Neuron (in vitro differentiated cells): ENCODE measurements around the gene PIP5K1B.

Experiments used
- H2AFZ ChIP-seq: one replicate; pipeline ENCODE4 v1.6.1; 2013; ENCODE audit warnings: low read depth, mild to moderate bottlenecking, inconsistent platforms, low read length, moderate library complexity
- H3K27me3 ChIP-seq: one replicate; pipeline ENCODE4 v1.6.1; 2013; ENCODE audit warnings: low read length; ENCODE audit not compliant: insufficient read depth
- H3K36me3 ChIP-seq: one replicate; pipeline ENCODE4 v1.6.1; 2013; ENCODE audit warnings: low read length; ENCODE audit not compliant: insufficient read depth
- H3K4me1 ChIP-seq: one replicate; pipeline ENCODE4 v1.6.1; 2013; ENCODE audit warnings: low read length; ENCODE audit not compliant: insufficient read depth
- H3K4me3 ChIP-seq: 2 replicates; pipeline ENCODE4 v1.5.1; 2013; ENCODE audit warnings: mild to moderate bottlenecking, low read length, moderate library complexity
- H3K9me3 ChIP-seq: one replicate; pipeline ENCODE4 v1.6.1; 2013; ENCODE audit warnings: low read length

Gene PIP5K1B

GRCh38 chr9:68966496-68966944, 261.5 kb downstream of the PIP5K1B start:
- H3K27me3 ChIP-seq = no peaks in the 10 kb centered on the region
- peaks cover 7% of the 10 kb centered on the region for H3K4me1 ChIP-seq
- no peaks in the 10 kb centered on the region for H3K36me3 ChIP-seq
- no peak overlapping the region for H3K4me3 ChIP-seq
- H2AFZ ChIP-seq = no peak overlapping the region
- H3K9me3 ChIP-seq = no peaks in the 10 kb centered on the region

GRCh38 chr9:68967800-68968199, 262.8 kb downstream of the PIP5K1B start:
- H3K36me3 ChIP-seq = no peaks in the 10 kb centered on the region
- no peaks in the 10 kb centered on the region for H3K9me3 ChIP-seq

DNA sequence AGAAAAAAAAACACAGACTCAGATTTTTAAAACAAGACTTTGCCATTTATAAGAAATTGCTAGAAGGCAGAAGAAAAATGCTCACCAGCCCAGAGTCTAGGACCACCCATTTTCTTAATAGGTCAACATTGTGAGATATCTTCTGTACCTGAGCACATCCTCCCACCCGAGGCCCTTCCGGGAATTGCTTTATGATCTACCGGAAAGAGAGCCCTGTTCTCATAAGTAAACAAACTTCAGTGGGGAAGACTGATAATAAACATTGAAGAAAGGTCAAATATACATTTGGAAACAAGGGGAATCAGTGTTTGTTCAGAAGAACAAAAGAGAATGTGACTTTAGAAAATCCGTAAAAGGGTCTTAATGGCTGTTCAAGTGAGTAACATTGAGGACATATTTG, 264.5 kb downstream of the PIP5K1B start:
- no peak overlapping the region for H3K4me3 ChIP-seq
- H3K9me3 ChIP-seq = no peaks in the 10 kb centered on the region

More at GRCh38 chr9:68967800-68968199, 262.8 kb downstream of the PIP5K1B start:
- peaks cover 7% of the 10 kb centered on the region for H3K4me1 ChIP-seq
- H3K27me3 ChIP-seq = no peaks in the 10 kb centered on the region
- no peak overlapping the region for H2AFZ ChIP-seq
- no peak overlapping the region for H3K4me3 ChIP-seq

GRCh38 chr9:68970151-68970550, 265.1 kb downstream of the PIP5K1B start:
- Histone ChIP-seq H3K27me3 (no peaks in the 10 kb centered on the region), H2AFZ (no peak overlapping the region), H3K9me3 (no peaks in the 10 kb centered on the region), H3K4me3 (no peak overlapping the region), H3K36me3 (no peaks in the 10 kb centered on the region), H3K4me1 (no peaks in the 10 kb centered on the region)

More for the DNA sequence above, 264.5 kb downstream of the PIP5K1B start:
- Histone ChIP-seq H3K4me1 (peaks cover 3% of the 10 kb centered on the region), H3K27me3 (no peaks in the 10 kb centered on the region), H2AFZ (no peak overlapping the region), H3K36me3 (no peaks in the 10 kb centered on the region)

GRCh38 chr9:68973619-68974018, 268.6 kb downstream of the PIP5K1B start:
- Histone ChIP-seq H3K36me3 (no peaks in the 10 kb centered on the region), H2AFZ (no peak overlapping the region), H3K9me3 (peaks cover 5% of the 10 kb centered on the region), H3K27me3 (no peaks in the 10 kb centered on the region), H3K4me1 (no peaks in the 10 kb centered on the region), H3K4me3 (no peak overlapping the region)

DNA sequence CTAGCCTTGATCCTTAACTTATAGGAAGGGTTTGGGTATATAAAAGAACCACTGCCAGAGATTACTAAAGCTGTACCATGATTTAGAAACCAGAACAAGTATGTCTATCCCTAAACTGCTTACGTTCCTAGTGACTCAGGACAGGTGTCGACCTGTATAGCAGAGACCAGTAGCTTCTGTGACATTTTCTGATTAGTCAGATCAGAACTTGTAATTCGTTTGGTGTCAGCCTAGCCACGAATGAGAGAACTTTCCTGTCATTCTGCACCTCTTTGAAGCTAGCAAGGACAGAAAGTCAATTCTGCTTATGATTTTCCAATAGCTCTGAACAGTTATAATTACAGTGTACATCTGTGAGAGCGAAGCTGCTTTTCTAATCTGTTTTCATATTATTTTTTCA, 269.4 kb downstream of the PIP5K1B start:
- Histone ChIP-seq H2AFZ (no peak overlapping the region), H3K36me3 (no peaks in the 10 kb centered on the region), H3K4me1 (no peaks in the 10 kb centered on the region), H3K27me3 (no peaks in the 10 kb centered on the region), H3K9me3 (peaks cover 5% of the 10 kb centered on the region), H3K4me3 (no peak overlapping the region)

DNA sequence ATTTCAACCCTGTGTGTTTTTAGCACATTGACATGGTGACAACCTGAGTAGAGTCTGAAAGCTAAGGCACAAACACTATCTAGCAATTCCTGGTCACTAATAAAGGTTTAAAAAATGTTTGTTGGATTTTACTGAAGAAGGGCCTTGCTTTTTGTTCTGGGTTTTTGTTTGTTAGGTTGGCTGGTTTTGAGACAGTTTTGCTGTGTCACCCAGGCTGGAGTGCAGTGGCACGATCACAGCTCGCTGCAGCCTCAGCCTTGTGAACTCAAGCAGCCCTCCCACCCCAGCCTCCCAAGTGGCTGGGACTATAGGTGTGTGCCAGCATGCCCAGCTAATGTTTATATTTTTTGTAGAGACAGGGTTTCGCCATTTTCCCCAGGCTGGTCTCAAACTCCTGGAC, 269.9 kb downstream of the PIP5K1B start:
- Histone ChIP-seq H3K36me3 (no peaks in the 10 kb centered on the region), H3K4me3 (no peak overlapping the region), H3K27me3 (no peaks in the 10 kb centered on the region), H3K9me3 (peaks cover 5% of the 10 kb centered on the region), H3K4me1 (no peaks in the 10 kb centered on the region), H2AFZ (no peak overlapping the region)

GRCh38 chr9:68975365-68976043, 270.5 kb downstream of the PIP5K1B start:
- Histone ChIP-seq H3K27me3 (no peaks in the 10 kb centered on the region), H3K4me3 (no peak overlapping the region), H3K9me3 (peaks cover 5% of the 10 kb centered on the region), H2AFZ (no peak overlapping the region), H3K4me1 (no peaks in the 10 kb centered on the region), H3K36me3 (no peaks in the 10 kb centered on the region)

GRCh38 chr9:68978066-68978465, 273.0 kb downstream of the PIP5K1B start:
- Histone ChIP-seq H2AFZ (no peak overlapping the region), H3K36me3 (no peaks in the 10 kb centered on the region), H3K27me3 (no peaks in the 10 kb centered on the region), H3K9me3 (peaks cover 5% of the 10 kb centered on the region), H3K4me1 (no peaks in the 10 kb centered on the region), H3K4me3 (no peak overlapping the region)

GRCh38 chr9:68978501-68978900, 273.5 kb downstream of the PIP5K1B start:
- no peaks in the 10 kb centered on the region for H3K27me3 ChIP-seq
- no peak overlapping the region for H2AFZ ChIP-seq
- no peak overlapping the region for H3K4me3 ChIP-seq
- peaks cover 5% of the 10 kb centered on the region for H3K9me3 ChIP-seq
- H3K36me3 ChIP-seq = no peaks in the 10 kb centered on the region
- H3K4me1 ChIP-seq = no peaks in the 10 kb centered on the region

DNA sequence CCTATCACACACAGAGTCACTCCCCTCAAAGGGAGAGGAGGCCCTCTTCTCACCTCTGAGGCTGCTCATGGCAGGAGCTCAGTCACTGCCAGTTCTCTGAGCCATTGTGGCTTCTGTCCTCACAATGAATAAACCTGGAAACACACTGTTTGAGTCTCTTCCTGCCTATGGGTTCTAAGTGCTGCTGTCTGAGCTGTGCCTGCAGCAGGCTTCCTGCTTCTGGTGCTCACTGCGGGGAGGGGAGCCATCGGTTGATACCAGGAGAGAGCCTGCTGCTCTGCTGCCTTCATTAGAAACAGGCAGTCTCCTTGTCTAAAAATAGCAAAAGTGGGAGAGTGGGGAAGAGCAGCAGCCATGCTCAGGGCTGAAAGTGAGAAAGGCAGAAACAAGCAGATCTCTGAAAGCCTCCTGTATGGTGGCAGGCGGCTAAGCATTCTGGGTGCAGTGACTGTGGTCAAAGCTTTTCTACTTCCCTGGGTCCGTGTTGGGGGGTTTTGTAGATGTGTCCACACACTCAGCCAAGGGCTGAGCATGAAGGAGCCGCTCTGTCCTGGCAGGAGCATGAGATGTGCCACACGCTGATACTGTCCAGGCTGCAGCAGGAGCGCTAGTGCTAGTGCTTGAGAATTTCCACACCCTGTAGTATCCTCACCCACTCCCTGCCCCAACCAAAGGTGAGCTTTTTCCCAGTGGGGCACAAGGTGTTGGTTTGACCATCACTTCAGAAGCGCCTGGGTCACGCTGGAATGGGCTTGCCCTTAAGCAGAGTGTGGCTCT, 274.7 kb downstream of the PIP5K1B start:
- no peaks in the 10 kb centered on the region for H3K4me1 ChIP-seq
- no peak overlapping the region for H3K4me3 ChIP-seq
- no peaks in the 10 kb centered on the region for H3K27me3 ChIP-seq
- H3K36me3 ChIP-seq = no peaks in the 10 kb centered on the region
- no peak overlapping the region for H2AFZ ChIP-seq
- H3K9me3 ChIP-seq = peaks cover 5% of the 10 kb centered on the region

DNA sequence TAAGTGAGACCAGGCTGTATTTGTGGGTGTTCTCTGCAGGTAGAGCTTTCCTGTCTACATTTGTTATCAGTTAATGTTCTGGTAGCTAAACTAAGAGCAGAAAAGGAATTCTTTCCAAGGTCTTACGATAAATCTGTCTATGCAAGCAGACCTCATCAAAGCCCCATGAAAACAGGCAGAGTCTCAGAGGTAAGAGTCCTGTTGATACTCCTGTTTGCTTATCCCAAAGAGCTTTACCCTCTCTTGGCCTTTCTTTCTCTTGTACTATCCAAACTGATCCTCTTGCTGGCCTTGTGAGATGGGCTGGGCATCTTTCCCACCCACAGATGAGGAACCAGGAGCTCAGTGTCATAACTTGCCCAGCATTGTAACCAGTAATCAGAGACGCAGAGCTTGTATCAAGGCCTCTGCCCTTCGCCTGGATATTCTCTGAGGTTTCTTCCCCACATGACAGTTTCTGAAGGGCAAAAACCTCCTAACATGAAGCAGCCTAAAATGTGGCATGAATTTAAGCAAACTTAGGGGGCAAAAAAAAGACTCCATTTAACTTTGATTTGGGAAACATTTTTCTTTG, 275.4 kb downstream of the PIP5K1B start:
- peaks cover 5% of the 10 kb centered on the region for H3K9me3 ChIP-seq
- no peaks in the 10 kb centered on the region for H3K27me3 ChIP-seq
- H2AFZ ChIP-seq = no peak overlapping the region
- no peaks in the 10 kb centered on the region for H3K36me3 ChIP-seq
- H3K4me3 ChIP-seq = no peak overlapping the region
- no peaks in the 10 kb centered on the region for H3K4me1 ChIP-seq

- Histone ChIP-seq H3K4me3 (no peak overlapping the region), H3K36me3 (no peaks in the 10 kb centered on the region), H3K4me1 (no peaks in the 10 kb centered on the region), H3K9me3 (peaks cover under 1% of the 10 kb centered on the region), H2AFZ (no peak overlapping the region), H3K27me3 (no peaks in the 10 kb centered on the region)
These were observed 276.7 kb downstream of the PIP5K1B start for GRCh38 chr9:68981789-68982188.
